ENCODE data around the gene CCM2L. TPM values are rescaled to one million over a fixed set of nuclear protein-coding genes. Genes with fewer than 3 reads are reported as not detected.

CCM2L gene
- total RNA-seq, 1 donor = not detected

DNA sequence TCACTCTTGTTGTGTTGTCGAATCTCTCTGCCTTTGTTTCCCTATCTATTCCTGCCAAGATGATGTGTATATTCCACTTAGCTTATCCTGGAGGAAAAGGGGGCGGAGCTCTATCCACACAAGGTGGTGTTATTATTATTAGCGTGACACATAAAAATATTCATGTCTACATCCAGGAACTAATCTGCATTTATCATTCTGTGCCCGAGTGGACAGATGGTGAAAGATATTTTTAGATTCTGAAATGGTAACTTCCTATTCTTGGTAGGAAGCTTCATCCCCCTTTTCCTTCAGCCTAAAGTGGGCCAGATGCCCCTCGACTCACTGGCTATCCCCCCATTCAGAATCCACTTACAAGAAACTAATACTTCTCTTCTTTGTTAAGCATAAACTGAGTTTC lies 40.2 kb upstream of the CCM2L start:
- DNase-seq (ENCODE audit: low read depth) = no peak
- TF ChIP-seq, protein P1, sequence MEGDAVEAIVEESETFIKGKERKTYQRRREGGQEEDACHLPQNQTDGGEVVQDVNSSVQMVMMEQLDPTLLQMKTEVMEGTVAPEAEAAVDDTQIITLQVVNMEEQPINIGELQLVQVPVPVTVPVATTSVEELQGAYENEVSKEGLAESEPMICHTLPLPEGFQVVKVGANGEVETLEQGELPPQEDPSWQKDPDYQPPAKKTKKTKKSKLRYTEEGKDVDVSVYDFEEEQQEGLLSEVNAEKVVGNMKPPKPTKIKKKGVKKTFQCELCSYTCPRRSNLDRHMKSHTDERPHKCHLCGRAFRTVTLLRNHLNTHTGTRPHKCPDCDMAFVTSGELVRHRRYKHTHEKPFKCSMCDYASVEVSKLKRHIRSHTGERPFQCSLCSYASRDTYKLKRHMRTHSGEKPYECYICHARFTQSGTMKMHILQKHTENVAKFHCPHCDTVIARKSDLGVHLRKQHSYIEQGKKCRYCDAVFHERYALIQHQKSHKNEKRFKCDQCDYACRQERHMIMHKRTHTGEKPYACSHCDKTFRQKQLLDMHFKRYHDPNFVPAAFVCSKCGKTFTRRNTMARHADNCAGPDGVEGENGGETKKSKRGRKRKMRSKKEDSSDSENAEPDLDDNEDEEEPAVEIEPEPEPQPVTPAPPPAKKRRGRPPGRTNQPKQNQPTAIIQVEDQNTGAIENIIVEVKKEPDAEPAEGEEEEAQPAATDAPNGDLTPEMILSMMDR (IDR thresholded peaks at IDR 0.05; ENCODE audit: insufficient read depth, low read length) = no peak
- H3K4me3 ChIP-seq (ENCODE audit: low read depth, low read length) = no peak overlapping the region

DNA sequence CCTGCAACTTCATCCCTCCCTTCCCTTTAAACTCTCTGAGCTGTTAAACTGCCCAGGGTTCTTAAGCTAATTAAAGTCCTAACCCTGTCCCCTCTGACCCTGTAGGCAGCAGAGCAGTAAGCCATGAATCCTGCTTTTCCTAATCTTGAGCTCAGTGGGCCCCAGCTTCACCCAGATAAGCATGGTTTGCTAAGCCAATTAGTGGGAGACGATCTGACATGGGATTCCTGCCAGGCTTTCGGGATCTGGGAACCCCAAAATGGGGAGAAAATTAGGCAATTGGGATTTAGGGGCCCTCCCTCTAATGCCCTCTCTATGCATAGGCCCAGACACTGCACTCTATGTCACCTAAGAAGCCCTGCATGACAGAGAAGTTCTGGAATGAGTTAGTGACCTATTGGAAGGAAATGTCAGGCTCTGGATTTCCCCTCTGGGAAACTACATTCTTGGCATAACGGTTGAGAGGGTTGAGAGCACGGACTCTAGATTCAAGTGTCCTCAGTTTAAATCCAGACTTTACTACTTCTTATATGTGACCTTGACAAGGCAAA lies 37.7 kb upstream of the CCM2L start:
- TF ChIP-seq, protein P1 (IDR thresholded peaks at IDR 0.05; ENCODE audit: insufficient read depth, low read length) = no peak
- no peak overlapping the region for H3K4me3 ChIP-seq (ENCODE audit: low read depth, low read length)
- DNase-seq (ENCODE audit: low read depth) = no peak

DNA sequence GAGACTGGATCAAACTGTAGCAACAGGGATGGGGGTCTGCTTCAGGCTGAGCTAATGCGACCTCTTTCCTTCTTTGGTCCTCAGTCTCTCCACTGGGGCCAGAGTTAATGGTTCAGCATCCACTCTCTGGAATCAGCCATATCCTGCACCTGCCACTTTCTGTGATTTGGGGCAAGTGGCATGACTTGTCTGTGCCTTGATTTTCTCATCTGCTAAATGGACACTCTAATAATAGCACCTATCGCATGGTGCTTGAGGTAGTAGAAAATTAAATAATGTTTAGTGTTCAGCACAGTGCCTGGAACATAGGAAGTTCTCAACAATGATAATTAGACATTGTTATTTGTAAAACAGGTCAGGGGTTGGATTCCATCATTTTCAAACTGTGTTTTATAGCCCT lies 35.9 kb upstream of the CCM2L start:
- no peak overlapping the region for H3K4me3 ChIP-seq (ENCODE audit: low read depth, low read length)

DNA sequence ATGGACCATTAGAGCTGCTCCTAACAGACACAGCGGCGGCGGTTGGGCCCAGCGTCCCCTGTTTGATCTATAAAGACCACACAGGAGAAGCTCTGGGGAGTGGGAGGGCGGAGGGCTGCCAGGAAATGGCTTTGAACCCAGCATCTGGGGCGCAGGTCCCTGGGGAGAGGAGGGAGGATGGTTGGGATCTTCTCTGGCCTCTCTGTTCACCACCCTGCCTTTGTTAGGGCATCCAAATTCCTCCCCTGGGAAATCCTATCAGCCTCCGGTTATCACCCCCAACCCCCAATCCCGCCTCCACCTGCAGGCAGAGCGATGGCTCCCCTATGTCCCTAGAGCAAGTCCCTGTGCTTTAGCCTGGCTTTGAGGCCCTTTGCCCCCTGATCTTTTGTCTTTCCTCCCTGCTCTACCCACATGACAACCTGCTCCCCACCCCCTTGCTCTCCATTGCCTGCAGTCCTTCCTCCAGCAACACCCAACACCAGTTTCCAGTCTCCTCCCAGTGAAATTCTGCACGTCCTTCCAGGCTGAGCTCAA lies 35.2 kb upstream of the CCM2L start:
- H3K4me3 ChIP-seq (ENCODE audit: low read depth, low read length) = no peak overlapping the region
- no peak for DNase-seq (ENCODE audit: low read depth)
- TF ChIP-seq, protein P1 (IDR thresholded peaks at IDR 0.05; ENCODE audit: insufficient read depth, low read length) = no peak

More for the DNA sequence above, 35.9 kb upstream of the CCM2L start:
- DNase-seq (ENCODE audit: low read depth) = no peak
- TF ChIP-seq, protein P1 (IDR thresholded peaks at IDR 0.05; ENCODE audit: insufficient read depth, low read length) = no peak

DNA sequence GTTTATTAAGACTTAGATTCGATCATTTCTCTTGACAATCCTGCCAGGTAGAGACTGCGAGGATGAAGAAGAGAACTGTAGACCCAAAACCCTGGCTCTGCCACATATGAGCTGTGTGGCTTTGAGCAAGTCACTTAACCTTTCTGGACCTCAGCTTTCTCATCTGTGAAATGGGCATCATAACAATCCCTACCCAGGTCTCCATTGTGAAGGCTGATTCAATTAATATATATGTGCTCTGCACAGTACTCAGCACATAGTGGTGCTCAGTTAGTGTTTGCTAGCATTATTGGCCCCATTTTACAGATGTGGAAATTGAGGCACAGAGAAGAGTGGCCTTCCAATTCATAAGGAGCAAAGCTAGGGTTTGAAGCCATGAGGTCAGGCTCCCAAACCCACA lies 34.4 kb upstream of the CCM2L start:
- TF ChIP-seq, protein P1 (IDR thresholded peaks at IDR 0.05; ENCODE audit: insufficient read depth, low read length) = no peak
- DNase-seq (ENCODE audit: low read depth) = no peak
- H3K4me3 ChIP-seq (ENCODE audit: low read depth, low read length) = no peak overlapping the region

DNA sequence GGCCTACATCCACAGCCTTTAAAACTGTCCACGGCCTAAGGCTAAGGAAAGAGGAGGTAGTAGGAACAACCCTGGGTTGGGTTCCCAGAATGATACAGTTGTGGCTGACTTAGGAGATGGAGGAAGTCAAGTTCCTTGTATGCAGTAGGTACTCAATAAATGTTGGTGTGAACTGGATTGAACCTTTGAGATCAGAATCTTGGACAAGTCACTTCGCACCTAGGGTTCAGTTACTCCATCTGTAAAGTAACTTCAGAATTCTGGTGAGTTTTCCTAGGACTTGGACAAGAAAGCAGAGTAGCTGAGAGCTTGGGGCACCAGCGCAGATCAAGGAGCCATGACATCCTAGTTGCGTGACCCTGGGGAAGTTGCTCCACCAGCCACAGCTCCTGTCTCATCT lies 33.2 kb upstream of the CCM2L start:
- no peak for DNase-seq (ENCODE audit: low read depth)
- no peak overlapping the region for H3K4me3 ChIP-seq (ENCODE audit: low read depth, low read length)
- TF ChIP-seq, protein P1 (IDR thresholded peaks at IDR 0.05; ENCODE audit: insufficient read depth, low read length) = no peak
